Neural progenitor cell (in vitro differentiated cells): ENCODE measurements around the gene MT1B.

Source experiments
- CTCF ChIP-seq: fragments of 200-600 bp; sonication (generic); IDR thresholded peaks from 2 replicates; pipeline ENCODE4 v1.5.1; 2017; ENCODE audit warnings: antibody characterized with exemption, mild to moderate bottlenecking
- EZH2 ChIP-seq: fragments of 200-600 bp; sonication (generic); IDR thresholded peaks from 2 replicates; pipeline ENCODE4 v1.6.1; 2017; ENCODE audit warnings: antibody characterized with exemption, mild to moderate bottlenecking, moderate library complexity
- EZH2phosphoT487 ChIP-seq: fragments of 200-600 bp; sonication (generic); IDR thresholded peaks from 2 replicates; pipeline ENCODE4 v1.6.1; 2017; ENCODE audit warnings: antibody characterized with exemption

- TF ChIP-seq CTCF (no peak), EZH2phosphoT487 (peak; percentile 38), EZH2 (peak; percentile 22)
Measured at GRCh38 chr16:56669840-56670619, 18.3 kb downstream of the MT1B start.
